Aorta (tissue), 5 donors: Measurements from ENCODE around the gene SNX27. TPM values are rescaled to one million over a fixed set of nuclear protein-coding genes. Genes with fewer than 3 reads are reported as not detected.

Experiments used
- ATAC-seq: fragments of 200-7000 bp; cut with Tn5 transposase; one replicate; pipeline ENCODE4 v1.9.1; 2022; ENCODE audit warnings: moderate library complexity; ENCODE audit not compliant: low FRiP score
- DNase-seq, 2 donors: peaks; one replicate each; pipeline ENCODE4 v3.0.0-alpha.2; 2020
- H3K27ac ChIP-seq, 2 donors: one replicate each; pipeline ENCODE4 v1.5.1; 2013; ENCODE audit warnings: low read length in 2 of 2, mild to moderate bottlenecking in 2 of 2, moderate library complexity in 2 of 2, control low read depth in 1 of 2, inconsistent platforms in 1 of 2, low read depth in 1 of 2
- H3K27me3 ChIP-seq, 2 donors: one replicate each; pipeline ENCODE4 v1.6.1; 2013; ENCODE audit warnings: control low read depth in 1 of 2, low read length in 1 of 2, mild to moderate bottlenecking in 1 of 2, moderate library complexity in 1 of 2; ENCODE audit not compliant: insufficient read depth in 2 of 2, control insufficient read depth in 1 of 2
- H3K36me3 ChIP-seq, 2 donors: one replicate each; pipeline ENCODE4 v1.6.1; 2013; ENCODE audit warnings: control low read depth in 1 of 2, low read length in 1 of 2, mild to moderate bottlenecking in 1 of 2; ENCODE audit not compliant: insufficient read depth in 2 of 2, control insufficient read depth in 1 of 2
- H3K4me1 ChIP-seq, 2 donors: one replicate each; pipeline ENCODE4 v1.6.1; 2013; ENCODE audit warnings: low read length in 2 of 2, control low read depth in 1 of 2, mild to moderate bottlenecking in 1 of 2, moderate library complexity in 1 of 2; ENCODE audit not compliant: insufficient read depth in 2 of 2, control insufficient read depth in 1 of 2
- H3K4me3 ChIP-seq, 2 donors: one replicate each; pipeline ENCODE4 v1.5.1; 2013; ENCODE audit warnings: low read length in 2 of 2, control low read depth in 1 of 2, mild to moderate bottlenecking in 1 of 2
- H3K9me3 ChIP-seq: one replicate; pipeline ENCODE4 v1.6.1; 2013; ENCODE audit warnings: mild to moderate bottlenecking, low read length; ENCODE audit not compliant: control insufficient read depth
- WGBS, 2 donors: extraction: QIAGEN DNeasy Blood & Tissue Kit; methylation state at CpG; one replicate each; pipeline ENCODE4 v1.1.7; 2013; 5-methylcytosine and 5-hydroxymethylcytosine counted together
- intact Hi-C, 2 donors: fragments of 100-400 bp; cut with DNase I; formaldehyde crosslinking; loops; one replicate each; pipeline versions ENCODE4 v1.14.2 to v1.15.0; 2022
- polyA plus RNA-seq, 2 donors: library from polyadenylated mRNA; stranded (reverse); fragments of 200-250 nt; gene quantifications; one replicate each; pipeline ENCODE4 v1.2.3, GENCODE V29; 2013
- total RNA-seq, 2 donors: library from RNA; stranded (reverse); fragmentation: NEBNext Ultra II Directional; extraction: Animal tissue kit (Norgen Biotek cat#: 25700); gene quantifications; one replicate each; pipeline ENCODE4 v1.2.1, GENCODE V29; 2021
- donor health status: healthy with polysubstance abuse.
- donor health status: Bipolar disorder and iron deficiency.
- donor health status: DM: no; HTN: no; CAD: no.
- donor health status: DM: no; HTN: no; CAD: no.
- donor health status: DM: yes; HTN: yes; CAD: no.

The SNX27 gene
- total and polyA plus RNA-seq, 4 donors, result 5.6 to 48.0 (median 20.5) TPM

DNA sequence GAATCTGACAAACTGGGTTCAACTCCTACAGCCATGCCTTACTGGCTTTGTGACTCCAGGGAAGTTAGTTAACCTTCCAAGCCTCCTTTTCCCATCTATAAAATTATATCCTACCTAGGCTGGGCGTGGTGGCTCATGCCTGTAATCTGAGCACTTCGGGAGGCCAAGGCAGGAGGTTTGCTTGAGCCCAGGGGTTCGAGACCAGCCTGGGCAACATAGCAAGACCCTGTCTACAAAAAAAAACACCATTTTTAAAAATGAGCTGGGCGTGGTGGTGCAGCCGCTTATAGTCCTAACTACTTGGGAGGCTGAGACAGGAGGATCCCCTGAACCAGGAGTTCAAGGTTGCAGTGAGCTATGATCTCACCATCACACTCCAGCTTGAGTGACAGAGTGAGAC lies 89.7 kb downstream of the SNX27 start:
- 94 to 96% methylated on average over 5 of the region's 5 CpGs for WGBS, 2 donors
- H3K9me3 ChIP-seq, result no peaks in the 10 kb centered on the region
- DNase-seq, result no peak
- intact Hi-C loops, result no loop called here
- H3K27me3 ChIP-seq, result no peaks in the 10 kb centered on the region
- H3K36me3 ChIP-seq, result peaks cover 5 to 11% of the 10 kb centered on the region in 2 donors
- H3K4me3 ChIP-seq, result no peak overlapping the region
- ATAC-seq, result no peak
- no peaks in the 10 kb centered on the region for H3K4me1 ChIP-seq
- H3K27ac ChIP-seq, result no peak overlapping the region

DNA sequence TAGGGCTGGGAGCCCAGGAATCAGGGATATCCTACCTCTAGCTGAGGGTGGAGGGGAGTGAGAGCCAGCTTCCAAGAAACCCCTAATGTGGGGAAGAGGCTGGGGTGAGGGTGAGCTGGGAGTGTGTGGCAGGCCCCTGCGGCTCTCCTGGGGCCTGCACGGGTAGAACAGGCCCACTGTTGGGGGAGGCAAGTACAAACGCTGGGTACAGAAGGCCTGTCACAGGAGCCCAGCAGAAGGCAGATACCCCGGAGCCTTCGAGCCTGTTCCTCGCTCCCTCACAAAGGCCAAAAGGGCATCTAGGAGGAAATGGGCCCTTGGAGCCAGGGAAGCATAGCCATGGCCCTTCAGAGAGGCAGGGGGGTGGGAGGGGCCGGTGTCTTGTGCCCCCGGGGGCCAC lies 91.1 kb downstream of the SNX27 start:
- WGBS, 2 donors, result 35% methylated on average over 8 of the region's 8 CpGs
- Histone ChIP-seq H3K4me1 (no peaks in the 10 kb centered on the region), H3K36me3 (peaks cover 5 to 8% of the 10 kb centered on the region in 2 donors), H3K4me3 (no peak overlapping the region), H3K27ac (no peak overlapping the region), H3K9me3 (no peaks in the 10 kb centered on the region), H3K27me3 (no peaks in the 10 kb centered on the region)
- intact Hi-C loops, result no loop called here
- DNase-seq, result no peak
- no peak for ATAC-seq

DNA sequence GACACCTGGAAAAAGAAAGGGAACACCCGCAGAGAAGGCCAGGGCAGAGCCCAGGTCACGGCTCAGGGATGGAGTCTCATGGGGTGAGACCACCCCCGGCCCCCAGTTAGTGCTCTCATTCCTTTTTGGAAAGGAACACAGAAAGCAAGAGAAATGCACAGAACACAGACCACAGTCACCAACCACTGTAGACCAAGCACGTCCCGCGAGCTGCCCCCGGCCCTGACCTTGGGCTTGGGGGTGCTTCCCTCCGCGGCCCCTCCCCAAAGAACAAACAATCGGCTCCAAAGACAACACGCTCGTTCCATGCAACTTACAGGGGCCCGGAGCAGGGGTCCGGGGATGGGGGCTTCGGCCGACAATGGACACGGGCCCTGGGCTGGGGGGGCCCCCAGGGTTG lies 92.0 kb downstream of the SNX27 start:
- no peak for ATAC-seq
- intact Hi-C loops, result no loop called here
- Histone ChIP-seq H3K4me1 (no peaks in the 10 kb centered on the region), H3K27me3 (no peaks in the 10 kb centered on the region), H3K9me3 (no peaks in the 10 kb centered on the region), H3K4me3 (no peak overlapping the region), H3K27ac (no peak overlapping the region), H3K36me3 (peaks cover 5% of the 10 kb centered on the region in 2 donors)
- 75 to 77% methylated on average over 17 of the region's 17 CpGs for WGBS, 2 donors
- no peak for DNase-seq

DNA sequence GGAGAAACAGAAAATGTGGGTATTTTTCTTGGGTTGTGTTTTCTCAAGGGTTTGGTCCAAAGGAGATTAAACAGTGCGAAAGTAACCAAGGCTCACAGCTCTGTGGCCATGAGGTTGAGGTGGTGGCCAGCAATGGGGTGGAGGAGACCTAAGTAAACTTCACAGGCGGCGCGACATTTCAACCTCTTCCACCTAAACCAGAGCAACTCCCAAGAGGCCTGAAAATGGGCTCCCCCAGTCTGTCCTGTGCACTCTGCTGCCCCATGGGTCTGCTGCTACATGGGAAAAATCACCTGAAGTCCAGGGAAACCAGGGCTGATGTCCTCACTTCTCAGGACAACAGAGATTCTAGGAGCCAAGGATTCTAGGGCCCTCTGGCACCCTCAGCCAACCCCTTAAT lies 92.4 kb downstream of the SNX27 start:
- Histone ChIP-seq H3K27ac (no peak overlapping the region), H3K27me3 (no peaks in the 10 kb centered on the region), H3K36me3 (peaks cover 2 to 4% of the 10 kb centered on the region in 2 donors), H3K4me3 (no peak overlapping the region), H3K4me1 (no peaks in the 10 kb centered on the region), H3K9me3 (no peaks in the 10 kb centered on the region)
- DNase-seq (no peak), ATAC-seq (no peak)
- WGBS, 2 donors, result 80 to 84% methylated on average over 4 of the region's 4 CpGs
- intact Hi-C loops, result no loop called here

DNA sequence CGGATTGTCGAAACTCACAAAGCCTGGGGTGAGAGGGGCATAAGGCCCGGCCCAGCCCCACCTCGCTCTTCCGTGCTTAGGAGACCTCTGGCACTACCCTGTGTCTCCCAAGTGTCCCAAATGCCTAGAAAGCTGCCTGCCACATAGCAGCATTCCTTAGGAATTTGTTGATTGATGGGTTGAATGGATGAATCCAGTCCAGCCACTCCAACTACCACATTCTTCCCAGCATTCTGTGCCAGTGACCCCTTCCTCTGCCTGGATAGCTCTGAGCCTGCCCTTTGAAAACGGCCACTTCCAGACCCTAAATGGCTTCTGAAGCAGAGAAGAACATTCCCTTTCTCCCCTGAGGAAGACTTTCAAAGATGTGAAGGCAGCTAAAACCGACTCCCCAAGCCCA lies 93.3 kb downstream of the SNX27 start:
- Histone ChIP-seq H3K27ac (no peak overlapping the region), H3K36me3 (no peaks in the 10 kb centered on the region), H3K27me3 (no peaks in the 10 kb centered on the region), H3K9me3 (no peaks in the 10 kb centered on the region), H3K4me3 (no peak overlapping the region), H3K4me1 (no peaks in the 10 kb centered on the region)
- intact Hi-C loops, result no loop called here
- DNase-seq (no peak), ATAC-seq (no peak)
- WGBS, 2 donors, result 65 to 69% methylated on average over 7 of the region's 7 CpGs

DNA sequence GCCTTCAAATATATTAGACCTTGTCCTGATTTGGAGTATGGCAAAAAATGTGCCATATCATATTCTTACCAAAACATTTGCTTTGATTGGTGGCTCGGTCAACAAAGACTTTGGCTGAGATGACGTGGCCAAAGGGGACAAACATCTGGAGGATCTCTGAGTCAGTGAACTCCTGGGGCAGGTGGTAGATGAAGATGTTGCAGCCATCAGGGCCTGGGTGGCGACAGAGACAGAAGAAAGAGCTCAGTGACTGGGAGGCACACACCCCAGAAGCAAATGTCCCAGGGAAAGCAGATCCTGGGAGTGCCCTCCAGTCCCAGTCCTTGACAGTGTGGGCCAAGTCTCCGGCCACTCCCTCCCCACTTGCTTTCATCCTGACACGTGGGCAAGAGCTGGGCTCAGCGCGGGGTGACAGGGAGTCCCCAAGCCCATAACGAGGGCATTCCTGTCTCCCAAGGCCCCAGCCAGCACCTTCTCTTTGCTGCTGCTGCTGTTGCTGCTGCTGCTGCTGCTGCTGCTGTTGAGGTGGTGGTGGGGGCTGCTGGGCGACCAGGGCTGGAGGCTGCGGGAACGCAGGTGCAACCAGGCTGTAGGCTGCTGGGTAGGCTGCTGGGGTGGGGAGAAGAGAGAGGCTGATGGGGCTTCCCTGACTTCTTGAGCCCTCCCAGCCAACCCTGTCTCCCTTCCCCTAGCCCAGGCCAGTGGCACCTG lies 94.1 kb downstream of the SNX27 start:
- ATAC-seq, result no peak

DNA sequence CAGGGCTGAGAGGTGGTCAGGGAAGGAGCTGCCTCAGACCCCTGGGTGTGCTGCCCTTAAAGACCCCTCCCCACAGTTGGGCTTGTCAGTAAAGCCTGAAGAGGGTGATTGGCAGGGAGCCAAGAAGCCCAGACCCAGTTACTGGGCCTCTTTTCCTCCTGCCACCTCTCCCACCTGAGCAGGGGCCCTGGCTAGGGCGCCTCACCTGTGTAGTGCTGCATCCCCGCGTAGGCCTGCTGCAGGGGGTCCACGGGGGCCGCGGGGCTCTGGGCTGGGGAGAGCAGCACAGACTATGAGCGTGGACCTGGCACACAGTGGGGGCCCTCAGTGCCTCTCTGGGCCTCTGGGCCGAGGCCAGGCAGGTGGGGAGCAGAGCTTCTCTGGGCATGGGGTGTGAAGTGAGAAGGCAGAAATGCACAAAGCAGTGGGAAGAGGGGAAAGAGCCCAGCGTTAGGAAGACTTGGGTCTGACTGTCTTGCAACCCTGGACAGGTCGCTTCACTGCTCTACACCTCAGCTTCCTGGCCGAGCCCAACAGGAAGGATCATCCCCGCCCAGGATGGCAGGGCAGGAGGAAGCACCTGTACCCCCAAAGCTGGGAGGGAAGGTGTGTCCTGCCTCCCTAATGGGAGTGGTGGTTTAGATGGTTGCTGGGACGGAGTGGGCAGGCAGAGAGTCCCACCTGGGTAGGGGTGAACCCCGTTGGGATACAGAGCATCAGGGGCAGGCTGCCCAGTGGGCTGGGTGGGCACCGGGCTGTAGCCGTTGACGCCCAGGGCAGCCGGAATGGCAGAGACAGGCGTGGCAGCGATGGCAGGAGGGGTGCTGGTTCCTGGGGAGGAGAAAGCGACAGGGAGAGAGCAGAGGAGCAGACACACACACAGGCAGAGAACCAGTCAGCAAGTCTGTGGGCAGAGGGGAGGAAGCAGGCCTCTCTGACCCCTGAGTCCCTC lies 94.9 kb downstream of the SNX27 start:
- Histone ChIP-seq H3K27ac (no peak overlapping the region), H3K4me1 (no peaks in the 10 kb centered on the region), H3K36me3 (no peaks in the 10 kb centered on the region), H3K9me3 (no peaks in the 10 kb centered on the region), H3K27me3 (no peaks in the 10 kb centered on the region), H3K4me3 (no peak overlapping the region)
- intact Hi-C loops, result no loop called here
- ATAC-seq (no peak), DNase-seq (no peak)
- WGBS, 2 donors, result 84% methylated on average over 20 to 21 of the region's 21 CpGs

More for the DNA sequence above, 94.1 kb downstream of the SNX27 start:
- 51 to 58% methylated on average over 10 to 11 of the region's 11 CpGs for WGBS, 2 donors
- intact Hi-C loops, result no loop called here
- H3K27me3 ChIP-seq, result no peaks in the 10 kb centered on the region
- H3K4me1 ChIP-seq, result no peaks in the 10 kb centered on the region
- DNase-seq, result no peak
- H3K4me3 ChIP-seq, result no peak overlapping the region
- no peak overlapping the region for H3K27ac ChIP-seq
- H3K36me3 ChIP-seq, result no peaks in the 10 kb centered on the region
- H3K9me3 ChIP-seq, result no peaks in the 10 kb centered on the region

DNA sequence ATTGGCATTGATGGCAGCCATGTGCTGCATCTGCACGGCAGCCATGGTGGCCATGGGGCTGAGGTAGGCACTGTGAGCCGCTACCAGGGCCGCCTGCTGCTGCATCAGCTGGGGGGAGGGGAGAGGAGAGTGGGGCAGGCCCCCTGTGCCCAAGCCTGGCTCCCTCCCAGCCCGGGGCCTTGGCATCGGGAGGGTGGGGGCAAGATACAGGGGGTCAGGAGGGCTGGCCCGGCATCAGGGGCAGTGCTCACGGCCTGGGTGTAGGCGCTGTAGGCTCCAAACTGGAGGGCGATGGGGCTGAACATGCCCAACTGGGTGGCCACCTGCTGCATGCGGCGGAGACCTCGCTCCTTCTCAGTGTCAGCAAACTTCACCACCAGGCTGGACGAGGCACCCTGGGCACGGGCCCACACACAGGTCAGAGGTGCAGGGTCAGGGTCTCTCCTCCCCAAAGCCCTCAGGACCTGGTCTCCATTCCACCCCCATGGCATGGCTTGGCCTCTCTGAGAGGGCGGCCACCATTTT lies 95.8 kb downstream of the SNX27 start:
- no peaks in the 10 kb centered on the region for H3K4me1 ChIP-seq
- no peak overlapping the region for H3K4me3 ChIP-seq
- 90% methylated on average over 14 to 15 of the region's 15 CpGs for WGBS, 2 donors
- no peaks in the 10 kb centered on the region for H3K27me3 ChIP-seq
- intact Hi-C loops, result no loop called here
- DNase-seq (no peak), ATAC-seq (no peak)
- no peaks in the 10 kb centered on the region for H3K36me3 ChIP-seq
- H3K27ac ChIP-seq, result no peak overlapping the region
- H3K9me3 ChIP-seq, result no peaks in the 10 kb centered on the region
